LNCaP clone FGC (cell line): ENCODE measurements around the gene SMAD6.
A peak's percentile ranks its signal among the peaks of the same experiment; 100 is the strongest.

Experiments
- DNase-seq: peaks from one replicate; pipeline ENCODE4 v3.0.0-alpha.2; 2011; ENCODE audit warnings: low read depth
- H3K4me3 ChIP-seq: 2 replicates; pipeline ENCODE4 v1.5.1; 2011; ENCODE audit warnings: mild to moderate bottlenecking, low read depth, low read length, control low read depth
- CTCF ChIP-seq: IDR thresholded peaks from 2 replicates; pipeline ENCODE4 v1.5.1; 2012; ENCODE audit warnings: mild to moderate bottlenecking; ENCODE audit not compliant: control insufficient read depth, insufficient read depth; ENCODE audit errors: extremely low read depth

Gene SMAD6

GRCh38 chr15:66789029-66790025 is 87.3 kb downstream of the SMAD6 start:
- DNase-seq, result peak; percentile 25
- TF ChIP-seq CTCF, result peak; percentile 32; the same call in 1 of the 2 replicates
- H3K4me3 ChIP-seq, result no peak overlapping the region

GRCh38 chr15:66795851-66796250 is 93.8 kb downstream of the SMAD6 start:
- H3K4me3 ChIP-seq, result no peak overlapping the region
- TF ChIP-seq CTCF, result no peak
- no peak for DNase-seq

GRCh38 chr15:66796343-66796742 is 94.3 kb downstream of the SMAD6 start:
- no peak for TF ChIP-seq CTCF
- DNase-seq, result no peak
- H3K4me3 ChIP-seq, result no peak overlapping the region

DNA sequence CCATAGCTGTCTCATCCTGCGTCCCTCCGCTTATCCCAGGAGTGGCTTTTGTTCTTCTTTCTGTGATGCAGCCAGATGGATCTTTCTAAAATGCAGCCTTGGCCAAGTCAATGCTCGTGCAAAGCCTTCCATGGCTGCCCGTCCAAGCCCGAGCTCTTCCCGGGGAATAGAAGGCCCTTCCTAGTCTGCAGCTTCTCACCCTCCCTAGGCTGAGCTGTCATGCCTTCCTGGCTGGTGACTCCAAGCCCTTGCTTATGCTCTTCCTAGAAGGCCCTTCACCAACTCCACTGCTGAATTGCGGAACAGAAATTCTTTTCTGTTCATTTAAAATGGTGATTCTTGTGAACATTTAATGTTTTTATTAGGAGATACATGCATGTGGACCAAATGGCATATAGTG is 95.9 kb downstream of the SMAD6 start:
- H3K4me3 ChIP-seq, result no peak overlapping the region
- DNase-seq, result no peak
- no peak for TF ChIP-seq CTCF

- no peak for DNase-seq
- no peak overlapping the region for H3K4me3 ChIP-seq
- no peak for TF ChIP-seq CTCF
These were observed 96.5 kb downstream of the SMAD6 start for GRCh38 chr15:66798426-66799061.

GRCh38 chr15:66799242-66799641 is 97.2 kb downstream of the SMAD6 start:
- no peak overlapping the region for H3K4me3 ChIP-seq
- no peak for DNase-seq
- no peak for TF ChIP-seq CTCF
